Liver (tissue), 9 donors: Measurements from ENCODE around the gene SRRM3. TPM values are rescaled to one million over a fixed set of nuclear protein-coding genes. Genes with fewer than 3 reads are reported as not detected.

Experiments used
- DNase-seq: peaks from one replicate; pipeline ENCODE4 v3.0.0-alpha.2; 2017; ENCODE audit warnings: low spot score
- H3K27ac ChIP-seq, 2 donors: one replicate each; pipeline ENCODE4 v1.7.0; 2013; ENCODE audit warnings: inconsistent platforms in 2 of 2, low read length in 2 of 2, control low read depth in 1 of 2, low read depth in 1 of 2, mild to moderate bottlenecking in 1 of 2
- H3K27me3 ChIP-seq, 4 donors: one replicate each; pipeline versions ENCODE4 v1.6.1 to v1.7.0; 2013; ENCODE audit warnings: low read length in 3 of 4, inconsistent platforms in 1 of 4, mild to moderate bottlenecking in 1 of 4, moderate library complexity in 1 of 4; ENCODE audit not compliant: control insufficient read depth in 4 of 4, insufficient read depth in 4 of 4
- H3K36me3 ChIP-seq, 4 donors: one replicate each; pipeline versions ENCODE4 v1.6.1 to v1.7.0; 2013; ENCODE audit warnings: low read length in 3 of 4, mild to moderate bottlenecking in 3 of 4, low read depth in 1 of 4, moderate library complexity in 1 of 4; ENCODE audit not compliant: control insufficient read depth in 4 of 4, insufficient read depth in 3 of 4
- H3K4me1 ChIP-seq, 4 donors: one replicate each; pipeline versions ENCODE4 v1.6.1 to v1.7.0; 2013; ENCODE audit warnings: low read length in 3 of 4, mild to moderate bottlenecking in 3 of 4, moderate library complexity in 1 of 4; ENCODE audit not compliant: control insufficient read depth in 4 of 4, insufficient read depth in 4 of 4
- H3K4me3 ChIP-seq, 3 donors: one replicate each; pipeline versions ENCODE4 v1.6.1 to v1.7.0; 2013; ENCODE audit warnings: low read length in 3 of 3, control low read depth in 1 of 3, low read depth in 1 of 3, mild to moderate bottlenecking in 1 of 3
- H3K9ac ChIP-seq, 2 donors: one replicate each; pipeline ENCODE4 v1.7.0; 2013; ENCODE audit warnings: low read length in 2 of 2, mild to moderate bottlenecking in 2 of 2, moderate library complexity in 2 of 2, control low read depth in 1 of 2, low read depth in 1 of 2
- H3K9me3 ChIP-seq, 4 donors: one replicate each; pipeline versions ENCODE4 v1.6.1 to v1.7.0; 2013; ENCODE audit warnings: low read length in 3 of 4; ENCODE audit not compliant: control insufficient read depth in 4 of 4
- ATF3 ChIP-seq: IDR thresholded peaks from 2 replicates; pipeline ENCODE4 v1.6.1; 2016; ENCODE audit warnings: antibody characterized with exemption
- CTCF ChIP-seq: fragments of 150-350 bp; IDR thresholded peaks from 2 replicates; pipeline ENCODE4 v1.5.1; 2017; ENCODE audit warnings: improper control_type of control experiment, low read depth, low read length; ENCODE audit not compliant: missing input control
- EGR1 ChIP-seq, 2 donors: IDR thresholded peaks; 2 replicates each; pipeline ENCODE4 v1.6.1; 2016 to 2018; ENCODE audit warnings: antibody characterized with exemption in 2 of 2, low read depth in 2 of 2
- FOXA1 ChIP-seq: IDR thresholded peaks from 2 replicates; pipeline ENCODE4 v1.6.1; 2016; ENCODE audit warnings: antibody characterized with exemption
- FOXA2 ChIP-seq: IDR thresholded peaks from 2 replicates; pipeline ENCODE4 v1.6.1; 2016; ENCODE audit warnings: antibody characterized with exemption
- GABPA ChIP-seq, 2 donors: IDR thresholded peaks in 1 of 2; conservative IDR thresholded peaks in 1 of 2; 2 replicates each; pipeline ENCODE4 v1.6.1; 2016; ENCODE audit warnings: antibody characterized with exemption in 2 of 2, mild to moderate bottlenecking in 1 of 2, moderate library complexity in 1 of 2
- HNF4A ChIP-seq, 2 donors: conservative IDR thresholded peaks; 2 replicates each; pipeline ENCODE4 v1.6.1; 2016; ENCODE audit warnings: antibody characterized with exemption in 2 of 2, mild to moderate bottlenecking in 2 of 2
- HNF4G ChIP-seq: IDR thresholded peaks from 2 replicates; pipeline ENCODE4 v1.6.1; 2016; ENCODE audit warnings: antibody characterized with exemption
- JUND ChIP-seq, 2 donors: IDR thresholded peaks; 2 replicates each; pipeline ENCODE4 v1.6.1; 2016; ENCODE audit warnings: antibody characterized with exemption in 2 of 2
- MAX ChIP-seq: IDR thresholded peaks from 2 replicates; pipeline ENCODE4 v1.6.1; 2016; ENCODE audit warnings: antibody characterized with exemption
- NR2F2 ChIP-seq: IDR thresholded peaks from 2 replicates; pipeline ENCODE4 v1.6.1; 2016; ENCODE audit warnings: antibody characterized with exemption
- RAD21 ChIP-seq, 2 donors: IDR thresholded peaks; 2 replicates each; pipeline ENCODE4 v1.6.1; 2016; ENCODE audit warnings: antibody characterized with exemption in 2 of 2, mild to moderate bottlenecking in 2 of 2
- REST ChIP-seq: IDR thresholded peaks from 2 replicates; pipeline ENCODE4 v1.6.1; 2016; ENCODE audit warnings: antibody characterized with exemption, mild to moderate bottlenecking
- RXRA ChIP-seq, 2 donors: IDR thresholded peaks; 2 replicates each; pipeline ENCODE4 v1.6.1; 2017 to 2018; ENCODE audit warnings: antibody characterized with exemption in 2 of 2, mild to moderate bottlenecking in 1 of 2
- SP1 ChIP-seq: IDR thresholded peaks from 2 replicates; pipeline ENCODE4 v1.6.1; 2018; ENCODE audit warnings: antibody characterized with exemption, mild to moderate bottlenecking
- TAF1 ChIP-seq: conservative IDR thresholded peaks from 2 replicates; pipeline ENCODE4 v1.6.1; 2016; ENCODE audit warnings: antibody characterized with exemption, mild to moderate bottlenecking
- YY1 ChIP-seq: IDR thresholded peaks from 2 replicates; pipeline ENCODE4 v1.6.1; 2016; ENCODE audit warnings: antibody characterized with exemption, mild to moderate bottlenecking
- ZBTB33 ChIP-seq: IDR thresholded peaks from 2 replicates; pipeline ENCODE4 v1.6.1; 2016; ENCODE audit warnings: antibody characterized with exemption
- WGBS: extraction: QIAGEN DNeasy Blood & Tissue Kit; methylation state at CpG from one replicate; pipeline ENCODE4 v1.1.7; 2013; 5-methylcytosine and 5-hydroxymethylcytosine counted together
- polyA plus RNA-seq, 2 donors: library from polyadenylated mRNA; stranded (reverse) in 1 of 2; unstranded in 1 of 2; fragments of 200-250 nt in 1 of 2; fragments of >200 nt in 1 of 2; fragmentation: Nextera tagmentation in 1 of 2; extraction: Ambion mirVana in 1 of 2; gene quantifications; one replicate each; pipeline versions ENCODE4 v1.2.1 to v1.2.3, GENCODE V29; 2013 to 2015
- total RNA-seq, 2 donors: library from RNA; depleted of rRNA; stranded (reverse); fragments of >200 nt; gene quantifications; one replicate each; pipeline ENCODE4 v1.2.3, GENCODE V29; 2014
- donor health status: healthy.
- donor health status: healthy.
- donor health status: healthy.
- donor health status: healthy.
- donor health status: healthy.

SRRM3 gene
- total and polyA plus RNA-seq, 4 donors, result 0.08 to 0.16 TPM; not detected in 2

- Histone ChIP-seq H3K4me1 (no peaks in the 10 kb centered on the region), H3K9me3 (peaks cover 0 to 4% (median 0%) of the 10 kb centered on the region in 4 donors), H3K27ac (no peak overlapping the region), H3K9ac (no peak overlapping the region), H3K27me3 (peaks cover 0 to 2% (median 0%) of the 10 kb centered on the region in 4 donors), H3K4me3 (no peak overlapping the region), H3K36me3 (no peaks in the 10 kb centered on the region)
- TF ChIP-seq EGR1 (IDR thresholded peaks at IDR 0.05; ENCODE audit: low read depth in 2 of 2), result no peak
- TF ChIP-seq FOXA2, result no peak
- TF ChIP-seq FOXA1, result no peak
- TF ChIP-seq RAD21 (IDR thresholded peaks at IDR 0.05), result no peak
- TF ChIP-seq GABPA (IDR thresholded peaks at IDR 0.05 in 1 of 2, conservative IDR thresholded peaks at IDR 0.05 in 1 of 2), result no peak
- TF ChIP-seq NR2F2, result no peak
- TF ChIP-seq MAX, result no peak
- no peak for TF ChIP-seq RXRA (IDR thresholded peaks at IDR 0.05)
- TF ChIP-seq REST, result no peak
- TF ChIP-seq ZBTB33, result no peak
- TF ChIP-seq SP1, result no peak
- no peak for TF ChIP-seq HNF4G
- TF ChIP-seq TAF1, result no peak
- TF ChIP-seq ATF3, result no peak
- DNase-seq, result no peak
- WGBS, result 44% methylated on average over 3 of the region's 3 CpGs
These were observed 9.9 kb upstream of the SRRM3 start for GRCh38 chr7:76191783-76192240.

- 72% methylated on average over 4 of the region's 4 CpGs for WGBS
- DNase-seq, result no peak
- Histone ChIP-seq H3K27ac (no peak overlapping the region), H3K9ac (no peak overlapping the region), H3K4me1 (no peaks in the 10 kb centered on the region), H3K36me3 (no peaks in the 10 kb centered on the region), H3K27me3 (peaks cover 0 to 2% (median 0%) of the 10 kb centered on the region in 4 donors), H3K4me3 (no peak overlapping the region), H3K9me3 (peaks cover 0 to 4% (median 0%) of the 10 kb centered on the region in 4 donors)
- TF ChIP-seq YY1, result no peak
- no peak for TF ChIP-seq RAD21 (IDR thresholded peaks at IDR 0.05)
- no peak for TF ChIP-seq REST
- no peak for TF ChIP-seq FOXA2
- TF ChIP-seq HNF4A (conservative IDR thresholded peaks at IDR 0.05), result no peak
- no peak for TF ChIP-seq CTCF
- TF ChIP-seq HNF4G, result no peak
- no peak for TF ChIP-seq EGR1 (IDR thresholded peaks at IDR 0.05; ENCODE audit: low read depth in 2 of 2)
- no peak for TF ChIP-seq ATF3
- no peak for TF ChIP-seq ZBTB33
- no peak for TF ChIP-seq JUND (IDR thresholded peaks at IDR 0.05)
- no peak for TF ChIP-seq TAF1
- TF ChIP-seq NR2F2, result no peak
These were observed 8.2 kb upstream of the SRRM3 start for GRCh38 chr7:76193466-76193865.
